GM12892 (cell line): ENCODE measurements around the gene CHGA.

Experiments used
- POLR2AphosphoS5 ChIP-seq: IDR thresholded peaks from 2 replicates; pipeline ENCODE4 v1.6.1; 2011; ENCODE audit warnings: low read depth, low read length, control low read depth
- TAF1 ChIP-seq: IDR thresholded peaks from 2 replicates; pipeline ENCODE4 v1.6.1; 2011; ENCODE audit warnings: low read depth, mild to moderate bottlenecking, control low read depth, low read length, borderline replicate concordance

DNA sequence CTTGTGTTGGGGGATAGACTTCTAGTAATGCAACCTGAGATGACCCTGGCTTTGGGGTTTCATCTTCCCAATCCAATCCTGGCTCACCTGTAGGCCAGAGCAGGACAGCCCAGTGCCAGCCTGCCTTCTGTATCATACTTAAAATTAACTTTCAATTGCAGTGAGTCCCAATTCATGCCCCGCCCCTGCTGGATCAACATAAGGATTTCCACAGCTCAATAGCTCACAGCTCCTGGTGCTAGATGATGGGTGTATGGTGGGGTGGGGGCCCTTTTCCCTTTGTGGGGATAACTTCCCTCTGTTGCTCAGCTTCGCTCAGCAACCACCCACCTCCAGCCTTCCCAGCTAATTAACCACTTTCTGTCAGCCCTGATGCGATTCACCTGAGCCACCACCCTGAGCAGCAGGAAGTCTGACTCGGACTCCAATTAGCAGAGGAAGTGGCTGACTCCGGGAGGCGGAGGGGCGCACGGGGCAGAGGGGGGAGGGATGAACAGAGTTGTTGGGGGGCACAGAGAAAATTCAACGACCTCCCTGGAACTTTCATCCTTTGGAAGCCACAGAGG is 24.3 kb upstream of the CHGA start:
- no peak for TF ChIP-seq POLR2AphosphoS5
- TF ChIP-seq TAF1, result no peak
